SH-SY5Y (cell line): ENCODE measurements around the gene ZNF333.

ENCODE experiments used
- GATA2 ChIP-seq: IDR thresholded peaks from 2 replicates; pipeline ENCODE4 v1.6.1; 2011; ENCODE audit warnings: mild to moderate bottlenecking, low read depth, low read length
- GATA3 ChIP-seq: IDR thresholded peaks from 2 replicates; pipeline ENCODE4 v1.6.1; 2011; ENCODE audit warnings: low read depth, mild to moderate bottlenecking, low read length, moderate library complexity

ZNF333 gene

DNA sequence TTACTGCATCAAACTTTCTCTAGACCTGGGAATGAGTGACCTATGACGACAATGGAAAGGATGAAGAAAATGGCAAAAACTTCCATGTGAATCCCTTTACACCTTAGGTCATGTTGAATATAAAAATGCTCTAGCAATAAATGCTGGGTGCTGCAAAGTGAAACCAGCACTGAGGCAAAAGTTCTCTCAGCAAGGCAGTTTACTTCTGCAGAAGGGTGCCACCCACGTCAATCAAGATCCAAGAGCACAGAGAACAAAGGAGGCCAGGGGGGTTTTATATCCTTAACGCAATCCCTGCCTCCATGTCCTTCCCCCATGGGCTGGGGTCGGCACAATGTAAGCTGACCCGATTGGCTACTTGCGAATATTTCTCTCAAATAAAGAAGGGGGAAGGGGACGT, 38.7 kb downstream of the ZNF333 start:
- TF ChIP-seq GATA3 (no peak), GATA2 (no peak)

DNA sequence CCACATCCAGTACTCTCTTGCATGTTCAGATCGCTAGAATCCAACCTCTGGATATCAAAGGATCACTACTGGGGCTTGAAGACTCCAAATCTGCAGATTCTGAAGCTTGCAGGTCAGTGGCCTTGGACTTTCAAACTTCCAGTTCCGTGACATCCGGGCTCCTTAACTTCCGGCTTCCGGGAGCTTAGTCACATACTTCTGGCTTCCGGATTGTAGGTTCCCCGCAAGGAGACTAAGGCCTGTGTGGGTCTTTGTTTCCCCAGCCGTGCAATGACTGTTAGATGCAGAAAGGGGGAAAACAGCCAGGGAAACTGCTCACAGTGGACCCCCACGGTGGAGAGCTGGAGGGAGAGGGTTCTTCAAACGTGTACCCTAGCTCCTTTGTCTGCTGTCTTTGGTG, 41.4 kb downstream of the ZNF333 start:
- no peak for TF ChIP-seq GATA2

DNA sequence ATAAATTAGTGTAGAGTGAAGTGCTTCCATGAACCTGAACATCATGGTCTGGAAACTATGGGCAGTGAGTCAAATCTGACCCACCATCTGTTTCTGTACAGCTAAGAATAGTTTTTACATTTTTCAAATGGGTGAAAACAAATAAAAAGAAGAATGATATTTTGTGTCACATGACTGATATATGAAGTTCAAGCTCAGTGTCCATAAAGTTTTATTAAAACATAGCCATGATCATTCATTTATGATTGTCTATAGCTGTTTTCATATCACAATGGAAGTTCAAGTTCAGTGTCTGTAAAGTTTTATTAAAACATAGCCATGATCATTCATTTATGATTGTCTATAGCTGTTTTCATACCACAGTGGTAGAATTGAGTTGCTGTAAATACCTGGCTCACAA, 42.7 kb downstream of the ZNF333 start:
- no peak for TF ChIP-seq GATA3
- TF ChIP-seq GATA2: no peak

DNA sequence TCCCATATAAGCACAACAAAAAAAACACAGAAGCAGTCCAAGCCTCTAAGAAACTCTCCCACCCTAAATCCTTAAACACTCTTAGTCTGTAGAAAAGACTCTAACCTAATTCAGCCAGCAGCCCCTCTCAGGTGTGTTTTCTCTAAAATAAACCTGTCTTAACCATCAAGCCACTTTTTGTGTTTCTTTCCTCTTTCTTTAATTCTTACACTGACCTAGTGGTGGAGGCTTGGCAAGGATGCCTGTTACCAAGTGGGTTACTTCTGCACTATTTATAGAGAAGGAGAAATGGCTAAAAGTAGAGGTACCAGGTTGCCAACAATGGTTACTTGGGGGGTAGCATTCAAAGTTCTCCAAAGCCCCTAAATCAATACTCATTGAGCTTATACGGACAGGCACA, 43.7 kb downstream of the ZNF333 start:
- TF ChIP-seq GATA3 (no peak), GATA2 (no peak)

DNA sequence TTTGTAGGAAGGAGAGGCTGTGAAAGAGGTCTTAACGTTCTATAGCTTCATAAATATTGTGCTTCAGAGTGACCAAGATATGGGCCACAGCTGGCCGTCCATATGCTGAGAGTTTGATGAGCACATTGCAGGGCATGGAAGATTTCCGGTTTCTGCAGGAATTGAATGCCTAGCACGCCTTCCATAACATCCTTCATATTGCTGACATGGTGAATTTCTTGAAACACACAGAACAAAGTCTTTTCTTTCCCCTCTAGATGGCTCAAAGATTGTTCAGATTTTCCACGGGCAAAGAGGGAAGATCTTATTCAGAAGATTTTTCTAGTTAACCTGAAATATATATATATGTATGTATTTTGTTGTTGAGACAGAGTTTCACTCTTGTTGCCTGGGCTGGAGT, 46.1 kb downstream of the ZNF333 start:
- TF ChIP-seq GATA2 (no peak), GATA3 (no peak)

DNA sequence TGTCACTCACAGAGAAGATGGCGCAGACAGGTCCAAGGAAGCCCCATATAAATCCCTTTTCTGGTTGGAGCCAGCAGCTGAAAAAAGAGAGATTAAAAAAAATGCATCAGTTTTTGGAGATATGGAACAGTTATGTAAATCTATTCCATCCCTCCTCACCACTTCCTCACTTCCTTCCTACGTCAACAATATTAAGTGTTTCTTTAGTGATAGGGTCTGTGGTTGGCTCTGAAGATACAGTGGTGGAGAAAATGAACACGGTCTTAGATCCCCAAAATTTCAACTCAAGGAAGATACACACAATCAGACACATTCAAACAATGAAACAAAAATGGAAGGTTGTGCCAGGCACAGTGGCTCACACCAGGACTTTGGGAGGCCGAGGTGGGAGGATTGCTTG, 57.0 kb downstream of the ZNF333 start:
- TF ChIP-seq GATA3: no peak
- TF ChIP-seq GATA2: no peak

DNA sequence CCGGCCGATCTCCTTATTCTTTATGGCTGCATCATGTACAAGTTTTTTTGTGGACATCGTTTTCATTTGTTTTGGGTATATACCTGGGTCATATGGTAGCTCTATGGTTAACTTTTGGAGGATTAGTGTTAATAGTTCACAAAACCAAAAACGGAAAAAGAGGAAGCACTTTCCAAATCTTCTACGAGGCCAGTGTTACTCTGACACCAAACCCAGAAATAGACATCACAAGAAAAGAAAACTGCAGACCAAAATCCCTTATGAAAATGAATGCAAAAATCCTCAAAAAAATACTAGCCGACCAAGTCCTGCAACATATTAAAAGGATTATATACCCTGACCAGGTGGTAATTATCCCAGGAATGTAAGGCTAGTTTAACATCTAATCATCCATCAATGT, 58.8 kb downstream of the ZNF333 start:
- no peak for TF ChIP-seq GATA3
- TF ChIP-seq GATA2: no peak

DNA sequence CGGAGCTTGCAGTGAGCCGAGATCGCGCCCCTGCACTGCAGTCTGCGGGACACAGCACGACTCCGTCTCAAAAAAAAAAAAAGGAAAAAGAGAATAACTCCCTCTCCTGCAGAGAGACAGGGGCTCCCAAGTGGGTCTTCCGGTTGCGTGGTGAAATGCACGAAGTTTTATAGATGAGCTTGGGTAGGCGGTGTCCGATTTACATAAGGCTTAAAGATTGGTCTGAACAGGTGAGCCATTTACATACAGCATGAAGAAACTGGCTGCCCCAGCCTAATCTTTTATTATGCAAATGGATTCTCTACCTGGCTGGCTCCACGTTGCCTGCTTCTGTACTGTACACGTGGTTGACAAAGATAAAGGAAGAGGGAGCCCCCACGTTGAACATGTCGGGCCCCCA, 69.0 kb downstream of the ZNF333 start:
- TF ChIP-seq GATA3 (no peak), GATA2 (no peak)

DNA sequence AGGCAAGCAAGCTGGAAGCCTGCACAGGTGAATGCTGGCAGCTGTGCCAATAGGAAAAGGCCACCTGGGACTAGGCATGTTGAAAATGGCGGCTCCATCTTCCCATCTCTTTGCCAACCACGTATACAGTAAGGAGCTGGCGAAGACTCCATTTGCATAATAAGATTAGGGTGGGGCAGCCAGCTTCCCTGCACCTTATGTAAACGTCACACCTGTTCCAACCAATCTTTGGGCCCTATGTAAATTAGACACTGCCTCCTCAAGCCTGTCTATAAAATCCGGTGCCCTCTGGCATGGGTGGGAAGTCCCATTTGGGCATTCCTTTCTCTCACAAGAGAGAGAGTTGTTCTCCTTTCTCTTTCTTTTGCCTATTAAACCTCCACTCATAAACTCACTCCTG, 71.8 kb downstream of the ZNF333 start:
- TF ChIP-seq GATA3 (no peak), GATA2 (no peak)

DNA sequence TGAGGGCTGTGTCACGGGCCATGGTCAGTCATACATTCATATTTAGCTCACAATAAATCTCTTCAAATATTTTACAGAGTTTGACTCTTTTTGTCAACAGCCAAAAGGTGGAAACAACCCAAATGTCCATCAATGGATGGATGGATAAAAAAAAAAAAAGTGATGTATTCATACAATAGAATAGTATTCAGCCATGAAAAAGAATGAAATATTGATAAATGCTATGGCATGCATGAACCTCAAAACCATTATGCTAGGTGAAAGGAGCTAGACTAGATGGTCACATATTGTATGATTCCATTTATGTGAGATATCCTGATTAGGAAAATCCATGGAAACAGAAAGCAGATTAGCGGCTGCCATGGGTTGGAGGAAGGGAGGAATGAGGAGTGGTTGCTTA, 72.3 kb downstream of the ZNF333 start:
- TF ChIP-seq GATA3: no peak
- no peak for TF ChIP-seq GATA2

DNA sequence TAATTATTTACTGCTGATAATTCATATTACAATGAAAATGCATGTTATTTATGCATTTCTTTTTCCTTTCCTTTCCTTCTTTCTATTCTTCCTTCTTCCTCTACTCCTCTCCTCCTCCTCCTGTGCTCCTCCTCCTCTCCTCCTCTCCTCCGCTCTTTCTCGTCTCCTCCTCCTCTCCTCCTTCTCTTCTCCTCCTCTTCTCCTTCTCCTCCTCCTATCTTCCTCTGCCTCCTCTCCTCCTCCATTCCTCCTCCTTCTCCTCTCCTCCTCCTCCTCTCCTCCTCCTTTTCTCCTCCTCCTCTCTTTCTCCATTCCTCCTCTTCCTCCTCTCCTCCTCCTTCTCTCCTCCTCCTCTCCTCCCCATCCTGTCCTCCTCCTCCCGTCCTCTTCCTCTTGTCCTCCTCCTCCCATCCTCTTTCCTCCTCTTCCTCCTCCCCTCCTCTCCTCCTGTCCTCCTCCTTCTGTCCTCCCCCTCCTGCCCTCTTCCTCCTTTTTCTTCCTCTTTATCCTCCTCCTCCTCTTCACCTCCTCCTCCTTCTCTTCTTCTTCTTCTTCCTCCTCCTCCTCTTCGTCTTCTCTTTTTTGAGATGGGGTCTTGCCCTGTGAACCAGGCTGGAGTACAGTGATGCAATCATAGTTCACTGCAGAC, 73.8 kb downstream of the ZNF333 start:
- TF ChIP-seq GATA3 (no peak), GATA2 (no peak)

DNA sequence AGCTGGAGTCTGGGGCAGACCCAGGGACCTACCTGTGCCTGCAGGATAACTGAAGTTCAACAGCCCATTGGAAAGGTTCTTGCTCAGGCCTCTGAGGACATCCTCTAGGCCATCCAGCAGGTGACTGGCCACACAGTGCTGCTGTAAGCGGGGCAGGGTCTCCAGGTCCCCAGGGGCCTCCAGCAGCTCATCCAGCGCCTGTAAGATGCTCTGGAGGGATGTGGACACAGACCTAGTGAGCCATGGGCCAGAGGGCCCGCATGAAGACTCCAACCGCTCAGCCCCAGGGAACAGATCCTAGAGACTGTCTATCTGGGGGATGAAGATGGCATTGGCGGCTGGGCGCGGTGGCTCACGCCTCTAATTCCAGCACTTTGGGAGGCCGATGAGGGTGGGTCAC, 74.6 kb downstream of the ZNF333 start:
- no peak for TF ChIP-seq GATA2
- no peak for TF ChIP-seq GATA3

DNA sequence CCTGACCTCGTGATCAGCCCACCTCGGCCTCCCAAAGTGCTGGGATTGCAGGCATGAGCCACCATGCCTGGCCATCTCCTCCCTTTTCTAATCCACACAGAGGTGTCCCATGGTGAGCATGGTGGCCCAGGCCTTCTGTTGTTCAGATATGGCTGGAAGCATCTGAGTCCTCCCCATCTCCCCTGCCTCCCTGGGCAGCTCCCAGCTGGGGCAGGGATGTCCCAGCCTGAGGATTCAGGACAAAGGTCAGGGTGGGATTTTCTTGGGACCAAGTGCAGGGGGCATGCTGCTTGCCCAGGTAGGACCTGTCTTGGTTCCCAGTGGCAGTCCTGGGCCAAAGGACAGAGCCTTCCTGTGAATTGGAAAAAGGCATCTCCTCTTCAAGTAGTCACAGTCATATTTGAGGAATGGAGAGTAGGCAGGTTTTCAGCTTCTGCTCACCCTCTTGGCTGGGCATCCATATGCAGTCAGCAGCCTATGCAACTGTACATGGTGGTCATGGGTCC, 77.7 kb downstream of the ZNF333 start:
- no peak for TF ChIP-seq GATA2
- no peak for TF ChIP-seq GATA3

DNA sequence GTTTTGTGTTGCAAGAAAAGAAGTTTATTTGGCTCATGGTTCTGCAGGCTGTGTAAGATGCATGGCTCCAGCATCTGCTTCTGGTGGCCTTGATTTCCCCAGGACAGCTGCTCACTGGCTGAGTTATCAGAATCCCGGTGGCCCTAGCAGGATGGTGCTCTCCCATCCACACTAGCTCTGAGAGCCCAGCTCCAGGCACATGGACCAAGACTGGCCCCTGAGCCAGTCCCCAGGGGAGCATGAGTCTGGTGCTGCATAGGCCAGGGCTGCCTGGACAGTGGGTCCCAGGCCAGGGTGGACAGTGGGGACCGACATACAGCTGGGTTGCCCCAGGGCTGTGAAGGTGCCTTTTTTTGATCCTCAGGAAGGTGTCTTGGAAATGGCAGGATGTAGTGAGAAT, 78.2 kb downstream of the ZNF333 start:
- TF ChIP-seq GATA3 (no peak), GATA2 (no peak)

DNA sequence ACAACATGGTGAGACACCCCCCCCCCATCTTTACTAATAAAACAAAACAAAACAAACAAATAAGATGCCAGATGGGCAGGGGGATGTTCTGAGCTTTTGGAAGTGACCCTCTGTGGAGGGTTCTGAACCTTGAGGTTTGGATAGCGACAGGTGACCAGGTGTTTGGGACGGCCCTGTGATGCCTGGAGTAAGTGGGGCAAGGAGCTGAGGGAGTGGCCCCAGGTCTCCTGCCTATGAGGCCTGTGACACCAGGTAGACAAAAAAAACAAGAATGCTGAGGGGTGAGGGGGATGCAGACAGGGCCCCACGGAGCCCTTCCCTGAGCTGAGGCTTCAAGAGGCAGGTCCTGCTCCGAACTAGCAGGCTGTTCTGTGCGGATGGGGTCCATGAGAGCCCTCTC, 79.4 kb downstream of the ZNF333 start:
- no peak for TF ChIP-seq GATA3
- no peak for TF ChIP-seq GATA2

DNA sequence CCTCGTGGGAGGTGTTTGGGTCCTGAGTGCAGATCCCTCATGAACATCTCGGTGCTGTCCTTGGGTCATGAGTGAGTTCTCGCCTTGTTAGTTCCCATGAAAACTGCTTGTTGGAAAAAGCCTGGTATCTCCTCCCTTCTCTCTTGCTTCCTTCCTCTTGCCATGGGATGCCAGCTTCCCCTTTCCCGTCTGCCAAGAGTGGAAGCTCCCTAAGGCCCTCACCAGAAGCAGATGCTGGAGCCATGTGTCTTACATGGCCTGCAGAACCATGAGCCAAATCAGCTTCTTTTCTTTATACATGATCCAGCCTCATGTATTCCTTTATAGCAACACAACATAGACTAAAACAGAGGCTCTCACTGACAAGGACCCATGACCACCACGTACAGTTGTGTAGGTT, 80.3 kb downstream of the ZNF333 start:
- no peak for TF ChIP-seq GATA3
- TF ChIP-seq GATA2: no peak
